Panc1 (cell line): ENCODE data around the gene IBTK. TPM values are rescaled to one million over a fixed set of nuclear protein-coding genes. Genes with fewer than 3 reads are reported as not detected.
"Not testable (repeated sequence)": the region's sequence is repeated elsewhere in the genome, so short reads cannot be mapped to it uniquely, and the experiment has no call there.

Experiments
- ATAC-seq: fragments of 200-7000 bp; cut with Tn5 transposase; 2 replicates; pipeline ENCODE4 v1.9.1; 2020; ENCODE audit warnings: mild to moderate bottlenecking, moderate library complexity
- BruUV-seq: library from RNA; stranded (reverse); fragments of 400-500 nt; replicated peaks from 2 replicates; lab custom pipeline; 2021; lab: Mats Ljungman, UMichigan
- CTCF ChIA-PET: fragments of 300-600 bp; sonication (Branson Sonifier 250); formaldehyde crosslinking; loops from one replicate; lab custom pipeline; 2022; ENCODE audit warnings: antibody characterized with exemption; lab: Charles Lee
- POLR2A ChIA-PET: fragments of 300-600 bp; sonication (Branson Sonifier 250); formaldehyde crosslinking; loops from one replicate; lab custom pipeline; 2022; ENCODE audit warnings: antibody characterized with exemption; lab: Charles Lee
- DNase-seq: peaks from one replicate; pipeline ENCODE4 v3.0.0-alpha.2; 2010; ENCODE audit warnings: low read depth, low spot score
- H3K27ac ChIP-seq: 2 replicates; pipeline ENCODE4 v1.5.1; 2011; ENCODE audit warnings: mild to moderate bottlenecking, low read length, inconsistent platforms
- H3K27me3 ChIP-seq: fragments of 200-500 bp; sonication (Bioruptor generic); 2 replicates; pipeline ENCODE4 v1.6.0; 2014; ENCODE audit warnings: low read length, inconsistent platforms; ENCODE audit not compliant: control insufficient read depth, insufficient read depth
- H3K36me3 ChIP-seq: fragments of 200-500 bp; sonication (Bioruptor generic); 2 replicates; pipeline ENCODE4 v1.5.1; 2014; ENCODE audit warnings: inconsistent platforms, mild to moderate bottlenecking, low read length, moderate library complexity; ENCODE audit not compliant: control insufficient read depth, insufficient read depth
- H3K4me1 ChIP-seq: 2 replicates; pipeline ENCODE4 v1.5.1; 2011; ENCODE audit warnings: inconsistent platforms, mild to moderate bottlenecking, low read length, moderate library complexity; ENCODE audit not compliant: control insufficient read depth, insufficient read depth
- H3K4me3 ChIP-seq, 2 experiments: 2 replicates each; pipeline ENCODE4 v1.5.1; 2011 to 2012; ENCODE audit warnings: low read depth in 2 of 2, low read length in 2 of 2, mild to moderate bottlenecking in 2 of 2, inconsistent platforms in 1 of 2, moderate library complexity in 1 of 2
- H3K9me3 ChIP-seq: fragments of 200-500 bp; sonication (Bioruptor generic); 2 replicates; pipeline ENCODE4 v1.5.1; 2014; ENCODE audit warnings: low read depth, mild to moderate bottlenecking, inconsistent platforms, low read length, moderate library complexity; ENCODE audit not compliant: control insufficient read depth, insufficient read depth
- CTCF ChIP-seq: fragments of 450-650 bp; IDR thresholded peaks from 2 replicates; pipeline ENCODE4 v1.5.1; 2017; ENCODE audit warnings: mild to moderate bottlenecking
- POLR2AphosphoS5 ChIP-seq: IDR thresholded peaks from 2 replicates; pipeline ENCODE4 v1.6.1; 2012; ENCODE audit warnings: mild to moderate bottlenecking, low read depth, low read length, moderate library complexity
- REST ChIP-seq, 2 experiments: IDR thresholded peaks; 2 replicates each; pipeline ENCODE4 v1.6.1; 2011 to 2012; ENCODE audit warnings: low read depth in 2 of 2, control low read depth in 1 of 2, low read length in 1 of 2, mild to moderate bottlenecking in 1 of 2, moderate library complexity in 1 of 2; ENCODE audit not compliant: insufficient read depth in 1 of 2
- SIN3A ChIP-seq: IDR thresholded peaks from 2 replicates; pipeline ENCODE4 v1.6.1; 2012; ENCODE audit warnings: low read depth, mild to moderate bottlenecking, low read length, moderate library complexity, borderline replicate concordance; ENCODE audit not compliant: insufficient read depth
- TCF7L2 ChIP-seq: IDR thresholded peaks from 2 replicates; pipeline ENCODE4 v1.6.1; 2011; ENCODE audit warnings: mild to moderate bottlenecking, low read depth, low read length, inconsistent platforms
- in situ Hi-C: cut with HindIII; loops from 2 replicates; pipeline ENCODE4 v1.10.0; 2016; ENCODE audit warnings: low sequenced_read_pairs, low pct_unique_long_range_greater_than_20kb
- intact Hi-C: fragments of 100-400 bp; cut with micrococcal nuclease; formaldehyde crosslinking; loops from one replicate; pipeline ENCODE4 v1.10.0; 2022; ENCODE audit not compliant: unreplicated experiment
- total RNA-seq: library from RNA; stranded (reverse); gene quantifications from one replicate; pipeline ENCODE4 v1.2.1, GENCODE V29; 2021; ENCODE audit not compliant: unreplicated experiment

The IBTK gene
- total RNA-seq, 1 experiment from 2014 or later = 73.2 TPM

- intact Hi-C loops = no loop called here
- BruUV-seq = no TSS peak
- DNase-seq (no peak), ATAC-seq (no peak)
- in situ Hi-C loops = no loop called here
- no peak overlapping the region for H3K27ac ChIP-seq
- ChIA-PET POLR2A (no interaction called here), CTCF (no interaction called here)
- TF ChIP-seq SIN3A (no peak), POLR2AphosphoS5 (no peak), TCF7L2 (no peak), CTCF (no peak), REST (IDR thresholded peaks at IDR 0.05; ENCODE audit: insufficient read depth in 1 of 2, low read depth in 2 of 2, low read length in 1 of 2) (no peak)
- no peaks in the 10 kb centered on the region for H3K27me3 ChIP-seq
- H3K4me3 ChIP-seq = no peak overlapping the region
- H3K9me3 ChIP-seq = no peaks in the 10 kb centered on the region
- no peaks in the 10 kb centered on the region; the same call in 1 of the 2 replicates for H3K36me3 ChIP-seq
- H3K4me1 ChIP-seq = no peaks in the 10 kb centered on the region
These were observed 87.1 kb downstream of the IBTK start for GRCh38 chr6:82160255-82160990.

- POLR2A ChIA-PET, intact Hi-C loops, H3K27ac ChIP-seq, ATAC-seq, H3K27me3 ChIP-seq, H3K9me3 ChIP-seq, CTCF ChIA-PET, H3K4me3 ChIP-seq, H3K4me1 ChIP-seq, H3K36me3 ChIP-seq, DNase-seq, in situ Hi-C loops, BruUV-seq: not testable (repeated sequence)
These were observed 94.8 kb downstream of the IBTK start for GRCh38 chr6:82152786-82153185.

- ATAC-seq, CTCF ChIA-PET, H3K36me3 ChIP-seq, H3K4me3 ChIP-seq, H3K27me3 ChIP-seq, DNase-seq, H3K9me3 ChIP-seq, POLR2A ChIA-PET, H3K4me1 ChIP-seq, in situ Hi-C loops, intact Hi-C loops, H3K27ac ChIP-seq, BruUV-seq: not testable (repeated sequence)
These were observed 96.4 kb downstream of the IBTK start for GRCh38 chr6:82151147-82151546.
